Inflammatory macrophage (primary cell): ENCODE measurements around the gene RASSF5.

ENCODE experiments used
- DNase-seq, 2 donors: peaks; one replicate each; pipeline ENCODE4 v3.0.0-alpha.2; 2020 to 2022

Gene RASSF5

DNA sequence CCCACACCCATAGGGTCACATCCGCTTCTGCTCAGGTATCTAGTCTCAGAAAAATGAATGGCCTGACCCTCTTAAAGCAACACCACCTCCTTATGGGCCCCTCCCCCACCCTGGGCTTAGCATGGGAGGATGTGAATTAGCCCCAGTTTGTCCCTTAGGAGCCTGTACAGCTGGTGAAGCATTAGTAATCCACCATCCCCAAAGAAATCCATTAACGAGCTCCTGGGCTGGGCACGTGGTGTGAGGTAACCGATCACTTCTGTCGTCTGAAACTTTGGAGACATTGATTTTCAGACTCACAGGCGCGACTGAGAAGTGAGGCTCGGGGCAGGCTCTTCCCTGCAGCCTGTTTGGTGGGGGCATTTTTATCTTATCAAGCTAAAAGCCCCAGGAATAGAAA is 10.5 kb downstream of the RASSF5 start:
- no peak for DNase-seq

GRCh38 chr1:206518206-206518605 is 10.9 kb downstream of the RASSF5 start:
- no peak for DNase-seq

- no peak for DNase-seq
Observed at GRCh38 chr1:206518743-206519142, 11.4 kb downstream of the RASSF5 start.

DNA sequence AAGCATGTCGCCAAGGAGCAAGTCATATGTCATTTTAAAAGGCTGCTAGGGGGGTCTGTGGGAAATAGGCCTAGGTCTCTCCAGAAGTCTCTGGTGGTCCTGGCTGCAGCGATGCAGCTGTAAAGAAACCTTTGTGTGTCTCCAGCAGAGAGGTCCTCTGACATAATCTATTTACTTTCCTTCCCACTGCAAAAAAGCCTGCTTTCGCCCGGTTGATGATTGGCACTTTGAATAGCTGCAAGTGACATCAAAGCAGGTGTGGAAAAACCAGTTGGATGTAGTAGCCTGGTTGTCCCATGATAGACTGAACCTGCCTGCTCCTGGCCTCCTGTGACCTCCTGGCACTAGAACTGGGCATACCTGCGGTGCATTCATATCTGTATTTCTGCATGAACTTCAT is 13.8 kb downstream of the RASSF5 start:
- DNase-seq: no peak

- DNase-seq: no peak
Observed at GRCh38 chr1:206521694-206522402, 14.5 kb downstream of the RASSF5 start.

- peak in 1 of 2 donors; percentile 18 for DNase-seq
Observed at GRCh38 chr1:206524739-206525364, 17.5 kb downstream of the RASSF5 start.

- DNase-seq: peak in 1 of 2 donors; percentile 39
Observed at GRCh38 chr1:206526064-206526911, 19.0 kb downstream of the RASSF5 start.

DNA sequence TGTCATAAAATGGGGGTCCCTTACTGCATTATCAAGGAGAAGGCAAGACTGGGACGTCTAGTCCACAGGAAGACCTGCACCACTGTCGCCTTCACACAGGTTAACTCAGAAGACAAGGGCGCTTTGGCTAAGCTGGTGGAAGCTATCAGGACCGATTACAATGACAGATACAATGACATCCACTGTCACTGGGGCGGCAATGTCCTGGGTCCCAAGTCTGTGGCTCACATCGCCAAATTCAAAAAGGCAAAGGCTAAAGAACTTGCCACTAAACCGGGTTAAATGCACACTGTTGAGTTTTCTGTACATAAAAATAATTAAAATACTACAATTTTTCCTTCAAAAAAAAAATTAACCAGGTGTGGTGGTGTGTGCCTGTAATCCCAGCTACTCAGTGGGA is 22.1 kb downstream of the RASSF5 start:
- no peak for DNase-seq

GRCh38 chr1:206532368-206532767 is 25.0 kb downstream of the RASSF5 start:
- no peak for DNase-seq

DNA sequence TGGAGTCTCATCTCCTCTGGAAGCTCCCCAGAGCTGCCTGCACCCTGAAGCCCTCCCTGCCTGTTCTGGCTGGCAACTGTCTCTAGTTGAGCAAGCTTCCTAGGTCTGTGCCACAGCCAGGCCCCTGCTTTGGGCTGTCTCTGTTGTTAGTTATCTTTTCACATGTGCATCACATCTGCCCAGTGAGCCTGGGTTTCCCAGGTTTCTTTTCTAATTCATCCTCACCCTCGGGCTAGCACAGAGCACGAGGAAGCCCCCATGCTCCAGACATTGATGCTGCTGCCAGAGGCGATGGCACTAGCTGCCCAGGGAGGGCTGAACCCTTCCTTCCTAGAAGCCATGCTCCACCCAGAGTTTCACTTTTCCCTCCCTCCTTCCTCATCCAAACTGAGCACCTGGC is 27.2 kb downstream of the RASSF5 start:
- DNase-seq: no peak

DNA sequence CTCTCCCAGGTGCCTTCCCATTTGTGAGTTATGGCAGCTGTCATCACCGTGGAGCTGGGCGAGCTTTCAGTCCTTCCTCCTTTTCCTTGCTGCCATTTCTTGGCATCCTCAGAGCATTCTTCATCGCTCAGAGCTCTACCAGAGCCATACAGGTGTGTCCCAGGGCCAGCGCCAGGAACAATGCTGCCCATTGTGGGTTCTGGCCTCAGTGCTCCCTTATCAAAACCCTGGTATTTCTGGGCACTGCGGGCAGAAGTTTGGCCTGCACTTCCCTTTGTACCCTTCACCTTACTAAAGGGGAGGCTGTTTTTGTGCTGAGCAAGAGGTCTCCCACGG is 28.5 kb downstream of the RASSF5 start:
- DNase-seq: no peak

- DNase-seq: no peak
Observed at GRCh38 chr1:206537141-206537540, 29.8 kb downstream of the RASSF5 start.

DNA sequence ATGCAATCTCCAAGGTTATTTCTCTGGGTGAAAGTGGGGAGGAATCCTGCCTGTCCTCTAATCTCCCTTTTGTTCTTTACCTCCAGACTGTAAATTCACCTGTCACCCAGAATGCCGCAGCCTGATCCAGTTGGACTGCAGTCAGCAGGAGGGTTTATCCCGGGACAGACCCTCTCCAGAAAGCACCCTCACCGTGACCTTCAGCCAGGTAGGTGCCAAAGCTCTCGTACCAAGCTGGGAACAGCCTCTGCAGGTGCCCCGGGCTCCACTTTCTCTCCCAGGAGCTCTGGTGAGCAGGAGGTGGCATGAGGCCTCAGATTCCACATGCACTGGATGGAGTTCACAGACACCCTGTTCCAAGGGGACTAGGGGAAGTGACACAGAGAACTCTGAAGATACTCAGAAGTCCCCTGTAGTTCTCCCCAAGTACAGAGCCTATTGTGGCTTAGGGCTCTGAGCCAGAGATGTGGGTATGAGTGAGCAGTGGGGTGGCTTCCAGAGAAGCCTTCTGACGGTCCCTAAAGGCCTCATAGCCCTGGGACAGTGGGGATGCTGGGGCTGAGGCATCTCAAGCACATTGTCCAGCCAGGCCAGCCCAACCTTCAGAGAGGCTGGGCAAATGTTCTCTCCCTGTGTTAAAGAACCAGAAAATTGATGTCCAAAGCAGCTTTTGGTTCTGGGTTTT is 30.9 kb downstream of the RASSF5 start:
- no peak for DNase-seq

DNA sequence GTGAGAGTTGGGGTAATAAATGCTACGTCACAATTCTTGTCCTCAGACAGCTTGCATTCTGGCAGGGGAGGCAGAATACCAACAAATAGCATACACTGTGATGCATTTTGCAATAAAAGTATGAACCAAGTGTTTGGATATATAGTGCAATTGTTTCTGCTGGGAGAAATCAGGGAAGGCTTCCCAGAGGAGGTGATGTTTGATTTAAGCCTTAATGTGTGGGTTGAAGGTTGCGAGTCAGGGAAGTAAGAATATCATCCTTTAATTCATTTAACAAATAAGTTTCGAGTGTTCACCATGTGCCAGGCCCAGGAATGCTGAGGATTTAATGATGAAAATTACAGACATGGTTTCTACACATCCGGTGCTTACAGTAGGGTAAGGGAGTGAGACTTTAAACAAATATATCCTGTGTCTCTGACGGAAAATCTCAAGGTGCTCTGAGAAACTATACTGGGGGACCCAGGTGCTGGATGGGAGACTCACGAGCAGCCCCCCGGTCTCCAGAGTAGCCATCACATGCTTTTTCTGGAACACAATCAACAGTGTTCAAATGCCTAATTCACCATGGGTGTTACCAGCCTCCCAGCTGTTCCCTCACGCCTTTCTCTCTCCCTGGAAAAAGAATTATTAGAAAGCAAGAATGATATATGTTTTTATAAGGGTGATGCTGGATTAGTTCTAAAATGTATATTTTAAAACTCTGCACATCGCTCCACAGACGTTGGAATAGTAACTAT is 31.7 kb downstream of the RASSF5 start:
- DNase-seq: no peak

DNA sequence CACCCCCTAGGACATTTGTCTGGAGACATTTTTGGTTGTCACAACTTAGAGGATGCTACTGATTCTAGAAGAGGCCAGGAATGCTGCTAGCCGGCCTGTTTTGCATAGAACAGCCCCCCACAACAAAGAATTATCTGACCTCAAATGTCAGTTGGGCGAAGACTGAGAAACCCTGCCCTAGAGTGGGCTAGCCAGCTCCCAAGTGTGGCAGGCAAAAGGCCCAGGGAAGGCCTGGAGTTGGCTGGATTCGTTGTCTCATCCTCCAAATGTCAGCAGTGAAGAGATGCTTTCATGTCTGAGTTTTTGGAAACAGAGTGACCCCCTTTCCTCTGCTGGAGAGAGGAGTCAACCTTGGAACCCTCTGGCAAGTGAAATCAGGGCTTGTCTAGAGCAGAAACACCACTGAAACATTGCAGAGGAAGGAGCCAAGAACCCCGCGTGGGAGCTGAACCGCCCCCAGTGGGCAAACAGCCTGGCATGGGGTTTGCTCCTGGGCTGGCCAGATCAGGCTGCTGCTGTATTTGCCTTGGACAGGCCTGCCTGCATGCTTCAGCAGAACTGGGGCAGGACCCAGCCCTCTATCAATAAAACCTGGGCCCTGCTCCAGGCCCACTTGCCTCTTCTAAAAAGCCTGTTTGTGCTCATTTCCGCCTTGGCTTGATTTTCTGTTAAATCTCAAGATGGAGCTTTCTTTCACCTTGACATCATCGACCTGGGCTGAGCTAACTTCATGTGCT is 32.9 kb downstream of the RASSF5 start:
- peak in 1 of 2 donors; percentile 23 for DNase-seq

DNA sequence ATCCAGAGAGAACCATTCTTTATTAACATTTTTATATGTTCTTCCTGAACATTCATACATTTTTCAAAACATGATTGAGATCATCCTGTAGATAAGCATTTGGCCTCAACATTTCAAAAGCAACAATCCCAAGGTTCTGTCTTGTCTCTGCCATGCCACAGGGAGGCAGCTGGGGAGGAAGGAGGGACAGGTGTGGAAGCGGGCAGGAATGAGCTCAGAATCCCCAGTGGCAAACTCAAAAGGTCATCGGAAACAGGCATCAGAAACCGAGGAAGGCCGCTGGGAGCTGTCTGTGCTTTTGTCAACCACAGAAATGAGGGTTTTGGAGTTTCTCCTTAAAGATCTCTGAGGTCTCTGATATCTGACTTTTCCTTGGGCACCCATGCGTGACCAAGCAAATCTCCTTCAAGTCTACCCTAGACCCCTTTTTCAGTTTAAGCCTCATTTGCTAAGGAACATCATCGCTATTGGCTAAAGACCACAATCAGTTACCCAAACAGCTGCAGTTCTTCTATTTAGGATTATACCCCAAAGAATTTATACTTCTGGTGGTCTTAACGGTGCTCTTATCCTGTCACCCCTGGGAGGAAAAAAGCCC is 34.0 kb downstream of the RASSF5 start:
- DNase-seq: no peak

- peak; percentile 59 to 67 for DNase-seq
Observed at GRCh38 chr1:206544562-206545257, 37.4 kb downstream of the RASSF5 start.

- DNase-seq: no peak
Observed at GRCh38 chr1:206545351-206545750, 38.0 kb downstream of the RASSF5 start.

GRCh38 chr1:206547104-206547503 is 39.8 kb downstream of the RASSF5 start:
- no peak for DNase-seq

DNA sequence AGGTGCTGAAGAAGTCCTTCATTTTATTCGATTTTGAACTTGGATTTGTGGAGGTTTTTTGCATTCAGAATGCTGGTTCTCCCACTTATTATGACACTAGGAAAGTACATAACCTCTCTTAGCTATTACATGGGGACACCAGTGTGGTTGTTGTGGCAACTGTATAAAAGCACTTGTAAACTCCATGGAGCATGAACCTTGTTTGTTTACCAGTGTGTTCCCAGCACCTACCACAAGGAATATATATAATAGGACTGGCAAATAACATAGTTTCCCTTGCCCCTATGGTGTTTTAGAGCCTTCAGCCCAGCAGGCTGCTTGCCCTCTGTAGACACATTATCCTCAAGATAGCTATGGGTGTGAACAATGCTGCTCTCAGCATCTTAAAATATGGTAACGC is 43.1 kb downstream of the RASSF5 start:
- DNase-seq: no peak
